Hepatocyte (in vitro differentiated cells): Measurements from ENCODE around the gene MAD1L1. TPM values are rescaled to one million over a fixed set of nuclear protein-coding genes. Genes with fewer than 3 reads are reported as not detected.

Experiments
- DNase-seq: peaks from one replicate; pipeline ENCODE4 v3.0.0-alpha.2; 2016; ENCODE audit warnings: low spot score
- H2AFZ ChIP-seq: fragments of 200-600 bp; sonication (generic); 2 replicates; pipeline ENCODE4 v1.6.0; 2016; ENCODE audit warnings: antibody characterized with exemption, mild to moderate bottlenecking
- H3K27ac ChIP-seq: fragments of 200-600 bp; sonication (generic); 2 replicates; pipeline ENCODE4 v1.5.1; 2016; ENCODE audit warnings: mild to moderate bottlenecking
- H3K27me3 ChIP-seq: fragments of 200-600 bp; sonication (generic); 2 replicates; pipeline ENCODE4 v1.6.1; 2016
- H3K36me3 ChIP-seq: fragments of 200-600 bp; sonication (generic); replicated peaks from 2 replicates; pipeline ENCODE4 v1.5.1; 2016; ENCODE audit warnings: low read depth; ENCODE audit not compliant: insufficient read depth
- H3K4me1 ChIP-seq: fragments of 200-600 bp; sonication (generic); 2 replicates; pipeline ENCODE4 v1.5.1; 2016; ENCODE audit warnings: mild to moderate bottlenecking, moderate library complexity; ENCODE audit not compliant: insufficient read depth
- H3K4me2 ChIP-seq: fragments of 200-600 bp; sonication (generic); 2 replicates; pipeline ENCODE4 v1.6.0; 2016
- H3K4me3 ChIP-seq: fragments of 200-600 bp; sonication (generic); 2 replicates; pipeline ENCODE4 v1.5.1; 2016; ENCODE audit warnings: mild to moderate bottlenecking
- H3K79me2 ChIP-seq: fragments of 200-600 bp; sonication (generic); 2 replicates; pipeline ENCODE4 v1.6.0; 2017; ENCODE audit warnings: mild to moderate bottlenecking
- H3K9me2 ChIP-seq: fragments of 200-600 bp; sonication (generic); replicated peaks from 2 replicates; pipeline ENCODE4 v1.6.0; 2017; ENCODE audit warnings: mild to moderate bottlenecking; ENCODE audit not compliant: insufficient read depth
- H3K9me3 ChIP-seq: fragments of 200-600 bp; sonication (generic); 2 replicates; pipeline ENCODE4 v1.5.1; 2016; ENCODE audit warnings: low read depth, mild to moderate bottlenecking
- H4K20me1 ChIP-seq: fragments of 200-600 bp; sonication (generic); 2 replicates; pipeline ENCODE4 v1.6.0; 2016; ENCODE audit warnings: mild to moderate bottlenecking; ENCODE audit not compliant: insufficient read depth, poor library complexity, severe bottlenecking
- EZH2 ChIP-seq: fragments of 200-600 bp; sonication (generic); IDR thresholded peaks from 2 replicates; pipeline ENCODE4 v1.6.1; 2016; ENCODE audit warnings: antibody characterized with exemption, mild to moderate bottlenecking, borderline replicate concordance
- EZH2phosphoT487 ChIP-seq: fragments of 200-600 bp; sonication (generic); IDR thresholded peaks from one replicate; pipeline ENCODE4 v1.6.1; 2018; ENCODE audit warnings: antibody characterized with exemption, mild to moderate bottlenecking, low read depth, moderate library complexity; ENCODE audit not compliant: unreplicated experiment, severe bottlenecking
- WGBS: methylation state at CpG from one replicate; pipeline ENCODE4 v1.1.6; 2016; ENCODE audit warnings: low lambda C conversion rate; ENCODE audit errors: missing lambda C conversion rate; 5-methylcytosine and 5-hydroxymethylcytosine counted together
- polyA plus RNA-seq: library from polyadenylated mRNA; unstranded; fragments of >200 nt; fragmentation: Nextera tagmentation; extraction: Ambion mirVana; gene quantifications from 2 replicates; pipeline ENCODE4 v1.2.1, GENCODE V29; 2016
- total RNA-seq: library from RNA; depleted of rRNA; stranded (reverse); fragments of >200 nt; gene quantifications from 2 replicates; pipeline ENCODE4 v1.2.3, GENCODE V29; 2014
- TF ChIP-seq, protein P1 (sequence below): fragments of 200-600 bp; sonication (generic); IDR thresholded peaks from 2 replicates; pipeline ENCODE4 v1.5.1; 2016; ENCODE audit warnings: antibody characterized with exemption, mild to moderate bottlenecking; ENCODE audit not compliant: poor library complexity

MAD1L1 gene
- total and polyA plus RNA-seq, 2 experiments from 2014 or later = 30.7 to 31.0 TPM

DNA sequence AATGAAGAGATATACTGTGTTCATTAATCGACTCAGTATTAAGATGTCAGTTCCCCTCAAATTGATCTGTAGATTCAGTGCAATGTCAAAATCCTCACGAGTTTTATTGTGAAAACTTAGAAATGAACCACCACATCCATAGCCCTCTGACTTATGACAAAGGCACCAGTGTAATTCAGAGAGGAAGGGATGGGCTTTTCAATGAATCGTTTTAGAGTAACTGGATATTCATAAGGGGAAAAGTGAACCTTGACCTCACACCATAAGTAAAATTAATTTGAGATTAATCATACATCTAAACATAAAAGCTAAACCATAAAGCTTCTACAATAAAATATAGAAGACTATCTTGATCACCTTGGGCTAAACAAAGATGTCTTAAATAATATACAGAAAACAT is 434.6 kb downstream of the MAD1L1 start:
- no peak overlapping the region for H3K27ac ChIP-seq
- H2AFZ ChIP-seq = no peak overlapping the region
- H3K36me3 ChIP-seq = no peaks in the 10 kb centered on the region
- H3K9me3 ChIP-seq = peaks cover 3% of the 10 kb centered on the region
- no peak overlapping the region for H3K4me2 ChIP-seq
- H3K79me2 ChIP-seq = no peaks in the 10 kb centered on the region
- H4K20me1 ChIP-seq = no peaks in the 10 kb centered on the region
- no peaks in the 10 kb centered on the region for H3K4me1 ChIP-seq
- H3K9me2 ChIP-seq = no peaks in the 10 kb centered on the region
- H3K4me3 ChIP-seq = no peak overlapping the region
- DNase-seq = no peak
- no peaks in the 10 kb centered on the region for H3K27me3 ChIP-seq
- TF ChIP-seq EZH2 (no peak), EZH2phosphoT487 (no peak)
- TF ChIP-seq, protein P1, sequence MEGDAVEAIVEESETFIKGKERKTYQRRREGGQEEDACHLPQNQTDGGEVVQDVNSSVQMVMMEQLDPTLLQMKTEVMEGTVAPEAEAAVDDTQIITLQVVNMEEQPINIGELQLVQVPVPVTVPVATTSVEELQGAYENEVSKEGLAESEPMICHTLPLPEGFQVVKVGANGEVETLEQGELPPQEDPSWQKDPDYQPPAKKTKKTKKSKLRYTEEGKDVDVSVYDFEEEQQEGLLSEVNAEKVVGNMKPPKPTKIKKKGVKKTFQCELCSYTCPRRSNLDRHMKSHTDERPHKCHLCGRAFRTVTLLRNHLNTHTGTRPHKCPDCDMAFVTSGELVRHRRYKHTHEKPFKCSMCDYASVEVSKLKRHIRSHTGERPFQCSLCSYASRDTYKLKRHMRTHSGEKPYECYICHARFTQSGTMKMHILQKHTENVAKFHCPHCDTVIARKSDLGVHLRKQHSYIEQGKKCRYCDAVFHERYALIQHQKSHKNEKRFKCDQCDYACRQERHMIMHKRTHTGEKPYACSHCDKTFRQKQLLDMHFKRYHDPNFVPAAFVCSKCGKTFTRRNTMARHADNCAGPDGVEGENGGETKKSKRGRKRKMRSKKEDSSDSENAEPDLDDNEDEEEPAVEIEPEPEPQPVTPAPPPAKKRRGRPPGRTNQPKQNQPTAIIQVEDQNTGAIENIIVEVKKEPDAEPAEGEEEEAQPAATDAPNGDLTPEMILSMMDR = no peak
- WGBS = 89% methylated on average over 3 of the region's 3 CpGs

DNA sequence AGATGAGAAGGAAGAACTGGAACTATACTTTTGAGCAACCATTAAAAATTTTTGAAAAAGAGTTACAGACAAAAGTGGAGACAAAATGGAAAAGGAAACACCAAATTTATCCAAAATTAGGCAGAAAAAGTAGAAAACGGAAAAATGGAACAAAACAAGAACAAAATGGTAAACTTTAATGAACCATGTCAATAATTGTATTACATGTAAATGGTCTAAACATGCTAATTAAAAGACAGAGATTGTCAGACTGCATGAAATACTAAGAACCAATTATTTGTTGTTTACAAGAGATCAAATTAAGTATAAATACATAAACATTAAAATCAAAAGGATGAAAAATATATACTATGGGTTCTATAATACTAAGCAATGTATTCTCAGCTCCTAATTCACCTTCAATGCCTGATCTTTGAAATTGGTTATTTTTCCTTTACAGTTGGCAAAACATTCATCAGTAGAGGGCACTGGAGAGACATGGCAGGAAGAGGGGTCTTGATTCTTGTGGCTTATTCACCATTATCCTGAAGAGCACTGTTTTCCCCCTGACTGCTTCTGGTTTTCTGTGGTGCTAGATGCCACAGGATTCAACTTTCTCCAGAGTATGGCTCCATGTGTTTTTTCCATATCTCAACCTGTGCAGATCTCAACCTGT is 437.7 kb downstream of the MAD1L1 start:
- peaks cover 3% of the 10 kb centered on the region for H3K9me3 ChIP-seq
- 31% methylated on average over 1 of the region's 1 CpG for WGBS
- H3K79me2 ChIP-seq = no peaks in the 10 kb centered on the region
- H3K4me2 ChIP-seq = no peak overlapping the region
- H3K9me2 ChIP-seq = no peaks in the 10 kb centered on the region
- H3K4me3 ChIP-seq = no peak overlapping the region
- H3K27ac ChIP-seq = no peak overlapping the region
- no peak overlapping the region for H2AFZ ChIP-seq
- H3K36me3 ChIP-seq = no peaks in the 10 kb centered on the region
- H3K27me3 ChIP-seq = no peaks in the 10 kb centered on the region
- TF ChIP-seq, protein P1 = no peak
- TF ChIP-seq EZH2 (no peak), EZH2phosphoT487 (no peak)
- no peaks in the 10 kb centered on the region for H3K4me1 ChIP-seq
- H4K20me1 ChIP-seq = no peaks in the 10 kb centered on the region
- no peak for DNase-seq

DNA sequence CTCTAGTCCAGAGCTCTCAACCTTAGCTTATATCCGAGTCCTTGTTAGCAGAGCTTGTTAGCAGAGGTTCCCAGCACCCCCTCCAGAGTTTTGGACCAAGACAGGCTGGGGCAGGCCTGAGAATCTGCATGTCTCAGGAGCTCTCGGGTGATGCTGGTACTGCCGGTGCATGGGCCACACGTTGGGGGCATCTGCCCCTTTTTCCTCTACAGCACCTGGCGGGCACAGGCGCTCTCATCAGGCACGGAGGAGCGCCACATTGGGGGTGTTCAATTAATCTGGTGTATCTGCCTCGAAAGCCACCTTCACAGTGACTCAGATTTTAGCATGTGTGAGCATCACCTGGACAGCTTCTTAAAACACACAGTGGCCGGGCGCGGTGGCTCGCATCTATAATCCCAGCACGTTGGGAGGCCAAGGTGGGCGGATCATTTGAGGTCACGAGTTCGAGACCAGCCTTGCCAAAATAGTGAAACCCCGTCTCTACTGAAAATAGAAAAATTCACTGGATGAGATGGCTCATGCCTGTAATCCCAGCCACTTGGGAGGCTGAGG is 445.0 kb downstream of the MAD1L1 start:
- H3K27me3 ChIP-seq = no peaks in the 10 kb centered on the region
- H3K27ac ChIP-seq = no peak overlapping the region
- H3K79me2 ChIP-seq = no peaks in the 10 kb centered on the region
- H3K9me3 ChIP-seq = no peaks in the 10 kb centered on the region
- no peaks in the 10 kb centered on the region for H3K4me1 ChIP-seq
- H2AFZ ChIP-seq = no peak overlapping the region
- no peaks in the 10 kb centered on the region for H3K36me3 ChIP-seq
- H3K4me3 ChIP-seq = no peak overlapping the region
- DNase-seq = no peak
- TF ChIP-seq EZH2 (no peak), EZH2phosphoT487 (no peak)
- TF ChIP-seq, protein P1 = no peak
- no peaks in the 10 kb centered on the region for H3K9me2 ChIP-seq
- no peaks in the 10 kb centered on the region for H4K20me1 ChIP-seq
- 90% methylated on average over 18 of the region's 18 CpGs for WGBS
- no peak overlapping the region for H3K4me2 ChIP-seq
